ENCODE data around the gene CAMK2A. TPM values are rescaled to one million over a fixed set of nuclear protein-coding genes. Genes with fewer than 3 reads are reported as not detected.

Gene CAMK2A
- polyA plus RNA-seq, 1 of the 3 experiments (the other 2 are of a cell fraction) = 0.10 TPM

- peaks cover 39% of the 10 kb centered on the region for H3K27me3 ChIP-seq (ENCODE audit: insufficient read depth)
- POLR2A ChIA-PET = no interaction called here
Observed at GRCh38 chr5:150192462-150192861, 97.1 kb downstream of the CAMK2A start.

More at GRCh38 chr5:150192462-150192861, 97.1 kb downstream of the CAMK2A start:
- peaks cover 0 to 2% of the 10 kb centered on the region in 2 experiments; a peak in 1 of 4 replicates for H3K4me1 ChIP-seq (ENCODE audit: control insufficient read depth in 1 of 2, insufficient read depth in 2 of 2, low read depth in 1 of 2, low read length in 1 of 2)
- no peaks in the 10 kb centered on the region for H3F3A ChIP-seq (replicated peaks; ENCODE audit: insufficient read depth)
- H2AFZ ChIP-seq (ENCODE audit: low read depth) = no peak overlapping the region
- WGBS (ENCODE audit: low lambda C conversion rate) = 37% methylated on average over 2 of the region's 4 CpGs
- DNase-seq = no peak
- H3K4me3 ChIP-seq (ENCODE audit: low read depth in 2 of 2, low read length in 1 of 2) = no peak overlapping the region
- H3K4me2 ChIP-seq = no peak overlapping the region
- no peaks in the 10 kb centered on the region for H3K79me2 ChIP-seq (ENCODE audit: insufficient read depth)
- H3K27ac ChIP-seq (ENCODE audit: low read depth in 2 of 2, low read length in 1 of 2) = no peak overlapping the region
- no peaks in the 10 kb centered on the region for H3K9me3 ChIP-seq
- CTCF ChIA-PET = interaction anchor here (0.7 to 4.8 kb wide), 4 partner anchors 17 to 201 kb away, joined by 3 to 22 read pairs (median 4); no protein-coding TSS in a partner anchor
- no peaks in the 10 kb centered on the region for H3K9me2 ChIP-seq
- H3K36me3 ChIP-seq (replicated peaks in 1 of 2; ENCODE audit: control insufficient read depth in 1 of 2, insufficient read depth in 2 of 2, low read length in 1 of 2) = no peaks in the 10 kb centered on the region
- TF ChIP-seq ZBTB33 (IDR thresholded peaks at IDR 0.05; ENCODE audit: borderline replicate concordance, low read depth) (no peak), RCOR1 (IDR thresholded peaks at IDR 0.05; ENCODE audit: low read length) (no peak), RAD21 (IDR thresholded peaks at IDR 0.05; ENCODE audit: low read length) (no peak), SMC3 (IDR thresholded peaks at IDR 0.05; ENCODE audit: low read depth, low read length) (no peak), EZH2phosphoT487 (IDR thresholded peaks at IDR 0.05; ENCODE audit: borderline replicate concordance, low read depth) (no peak), YY1 (IDR thresholded peaks at IDR 0.05; ENCODE audit: low read depth) (no peak), FOXJ3 (CRISPR knock-in tag; IDR thresholded peaks at IDR 0.05) (no peak), NRF1 (IDR thresholded peaks at IDR 0.05; ENCODE audit: low read depth, low read length) (no peak), RXRA (IDR thresholded peaks at IDR 0.05; ENCODE audit: borderline replicate concordance, low read depth) (no peak), EP300 (IDR thresholded peaks at IDR 0.05; ENCODE audit: borderline replicate concordance in 1 of 2, low read depth in 1 of 2, low read length in 1 of 2) (no peak), REST (IDR thresholded peaks at IDR 0.05; ENCODE audit: low read depth, low read length) (no peak), POLR2AphosphoS5 (IDR thresholded peaks at IDR 0.05; ENCODE audit: low read depth, low read length) (no peak), FOSL2 (IDR thresholded peaks at IDR 0.05; ENCODE audit: borderline replicate concordance, low read depth) (no peak), FOXM1 (IDR thresholded peaks at IDR 0.05; ENCODE audit: low read depth) (no peak), NFIC (IDR thresholded peaks at IDR 0.05; ENCODE audit: borderline replicate concordance) (no peak), TAF1 (IDR thresholded peaks at IDR 0.05; ENCODE audit: borderline replicate concordance, low read depth, low read length) (no peak)
- TF ChIP-seq, protein P1, sequence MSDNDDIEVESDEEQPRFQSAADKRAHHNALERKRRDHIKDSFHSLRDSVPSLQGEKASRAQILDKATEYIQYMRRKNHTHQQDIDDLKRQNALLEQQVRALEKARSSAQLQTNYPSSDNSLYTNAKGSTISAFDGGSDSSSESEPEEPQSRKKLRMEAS (IDR thresholded peaks at IDR 0.05; ENCODE audit: low read depth) = no peak
- TF ChIP-seq, protein P2, sequence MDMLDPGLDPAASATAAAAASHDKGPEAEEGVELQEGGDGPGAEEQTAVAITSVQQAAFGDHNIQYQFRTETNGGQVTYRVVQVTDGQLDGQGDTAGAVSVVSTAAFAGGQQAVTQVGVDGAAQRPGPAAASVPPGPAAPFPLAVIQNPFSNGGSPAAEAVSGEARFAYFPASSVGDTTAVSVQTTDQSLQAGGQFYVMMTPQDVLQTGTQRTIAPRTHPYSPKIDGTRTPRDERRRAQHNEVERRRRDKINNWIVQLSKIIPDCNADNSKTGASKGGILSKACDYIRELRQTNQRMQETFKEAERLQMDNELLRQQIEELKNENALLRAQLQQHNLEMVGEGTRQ (IDR thresholded peaks at IDR 0.05; ENCODE audit: borderline replicate concordance, low read depth, low read length) = no peak
- H4K20me1 ChIP-seq (ENCODE audit: insufficient read depth) = no peaks in the 10 kb centered on the region
- no peak overlapping the region for H3K9ac ChIP-seq
